OCI-LY1 (cell line): ENCODE data around the gene CMTR1.

Source experiments
- EZH2 ChIP-seq: fragments of 200-600 bp; sonication (generic), shearing (Covaris generic); IDR thresholded peaks from 2 replicates; pipeline ENCODE4 v1.8.0; 2017; ENCODE audit warnings: borderline replicate concordance, mixed run types, mild to moderate bottlenecking, antibody characterized with exemption, low read length, moderate library complexity, mixed read lengths
- TF ChIP-seq, protein P1 (sequence below): fragments of 200-600 bp; sonication (generic), shearing (Covaris generic); IDR thresholded peaks from 2 replicates; pipeline ENCODE4 v1.5.1; 2017; ENCODE audit warnings: mild to moderate bottlenecking, antibody characterized with exemption, low read length, moderate library complexity, mixed read lengths

DNA sequence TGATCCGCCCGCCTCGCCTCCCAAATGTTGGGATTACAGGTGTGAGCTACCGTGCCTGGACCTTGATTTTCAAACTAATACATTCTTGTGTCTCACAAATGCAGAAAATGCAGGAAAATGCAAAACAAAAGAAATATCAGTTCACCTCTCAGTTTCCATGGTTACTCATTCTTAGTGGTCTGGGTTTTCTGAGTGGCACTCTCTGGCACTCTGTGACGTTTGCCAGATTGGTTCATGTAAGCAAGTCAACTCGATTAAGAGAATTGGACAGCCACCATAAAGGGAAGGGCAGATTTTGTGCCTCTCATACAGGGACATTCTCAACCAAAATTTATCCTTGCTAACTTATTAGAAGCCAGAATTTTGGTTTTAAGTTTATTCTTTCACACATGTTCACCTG, 8.6 kb downstream of the CMTR1 start:
- TF ChIP-seq EZH2: no peak
- TF ChIP-seq, protein P1, sequence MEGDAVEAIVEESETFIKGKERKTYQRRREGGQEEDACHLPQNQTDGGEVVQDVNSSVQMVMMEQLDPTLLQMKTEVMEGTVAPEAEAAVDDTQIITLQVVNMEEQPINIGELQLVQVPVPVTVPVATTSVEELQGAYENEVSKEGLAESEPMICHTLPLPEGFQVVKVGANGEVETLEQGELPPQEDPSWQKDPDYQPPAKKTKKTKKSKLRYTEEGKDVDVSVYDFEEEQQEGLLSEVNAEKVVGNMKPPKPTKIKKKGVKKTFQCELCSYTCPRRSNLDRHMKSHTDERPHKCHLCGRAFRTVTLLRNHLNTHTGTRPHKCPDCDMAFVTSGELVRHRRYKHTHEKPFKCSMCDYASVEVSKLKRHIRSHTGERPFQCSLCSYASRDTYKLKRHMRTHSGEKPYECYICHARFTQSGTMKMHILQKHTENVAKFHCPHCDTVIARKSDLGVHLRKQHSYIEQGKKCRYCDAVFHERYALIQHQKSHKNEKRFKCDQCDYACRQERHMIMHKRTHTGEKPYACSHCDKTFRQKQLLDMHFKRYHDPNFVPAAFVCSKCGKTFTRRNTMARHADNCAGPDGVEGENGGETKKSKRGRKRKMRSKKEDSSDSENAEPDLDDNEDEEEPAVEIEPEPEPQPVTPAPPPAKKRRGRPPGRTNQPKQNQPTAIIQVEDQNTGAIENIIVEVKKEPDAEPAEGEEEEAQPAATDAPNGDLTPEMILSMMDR: no peak
